HL-60 (cell line): ENCODE results near the gene SLC20A1.

Experiments
- CTCF ChIP-seq: IDR thresholded peaks from one replicate; pipeline ENCODE4 v1.5.1; 2011; ENCODE audit warnings: low read length, control low read depth, inconsistent platforms; ENCODE audit not compliant: insufficient read depth
- POLR2AphosphoS5 ChIP-seq: IDR thresholded peaks from 2 replicates; pipeline ENCODE4 v1.6.1; 2012; ENCODE audit warnings: low read depth
- REST ChIP-seq: IDR thresholded peaks from 2 replicates; pipeline ENCODE4 v1.6.1; 2012; ENCODE audit warnings: low read depth; ENCODE audit not compliant: insufficient replicate concordance

- TF ChIP-seq CTCF, result no peak
- TF ChIP-seq REST, result no peak
- TF ChIP-seq POLR2AphosphoS5, result no peak
Observed at GRCh38 chr2:112633708-112634107, 12.0 kb upstream of the SLC20A1 start.
